ENCODE data around the gene CELF4.
A peak's percentile ranks its signal among the peaks of the same experiment; 100 is the strongest.

CELF4 gene

DNA sequence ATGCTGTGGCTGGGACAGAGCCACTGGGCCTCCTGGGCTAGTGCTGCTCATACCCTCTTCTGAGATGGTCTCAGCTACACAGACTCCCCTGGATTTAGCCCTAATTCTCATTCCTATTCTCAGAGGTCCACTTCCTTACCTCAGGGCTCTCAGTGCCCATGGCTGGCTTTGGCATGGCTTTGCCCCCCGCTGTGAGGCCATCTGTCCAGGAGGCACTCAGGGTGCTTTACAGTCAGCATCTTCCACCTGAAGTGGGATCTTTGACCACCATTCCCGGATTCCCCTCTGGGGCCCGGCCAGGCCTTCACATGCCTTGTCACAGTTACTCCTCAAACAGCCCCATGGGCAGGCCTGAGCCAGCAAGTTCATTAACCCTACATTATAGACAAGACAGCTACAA lies 161.8 kb downstream of the CELF4 start:
- DNase-seq = no peak

DNA sequence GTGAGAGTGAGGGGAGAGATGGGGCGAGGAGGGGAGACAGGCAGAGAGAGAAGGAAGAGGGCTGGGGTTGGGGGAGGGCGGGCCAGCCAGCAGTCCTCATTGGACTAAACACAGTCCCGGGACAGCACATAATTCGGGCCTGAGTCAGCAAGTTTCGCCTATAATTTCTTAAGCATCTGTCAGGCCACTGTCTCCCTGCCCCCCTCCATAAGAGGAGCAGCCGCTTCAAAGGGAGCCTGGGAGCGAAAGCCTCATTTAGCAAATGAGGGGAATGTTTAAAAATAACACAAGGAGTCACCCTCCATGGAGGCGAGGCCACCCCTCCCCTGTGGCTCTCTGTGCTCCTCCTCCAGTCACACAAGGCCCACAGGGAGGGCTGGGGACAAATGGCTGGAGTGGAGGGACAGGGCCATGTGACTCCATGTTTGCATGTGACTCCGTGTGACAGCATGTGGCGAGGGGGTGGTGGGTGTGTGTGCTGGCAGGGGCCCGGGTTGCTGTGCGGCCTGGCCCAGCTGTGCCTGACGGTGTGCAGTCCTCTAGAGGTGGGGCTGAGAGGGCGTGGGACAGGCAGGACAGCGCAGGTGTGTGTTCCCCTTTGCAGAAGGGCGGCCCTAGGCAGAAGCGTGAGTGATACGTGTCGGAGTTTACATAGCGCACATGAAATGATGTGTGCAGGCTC lies 162.4 kb downstream of the CELF4 start:
- peak; percentile 52 for DNase-seq

DNA sequence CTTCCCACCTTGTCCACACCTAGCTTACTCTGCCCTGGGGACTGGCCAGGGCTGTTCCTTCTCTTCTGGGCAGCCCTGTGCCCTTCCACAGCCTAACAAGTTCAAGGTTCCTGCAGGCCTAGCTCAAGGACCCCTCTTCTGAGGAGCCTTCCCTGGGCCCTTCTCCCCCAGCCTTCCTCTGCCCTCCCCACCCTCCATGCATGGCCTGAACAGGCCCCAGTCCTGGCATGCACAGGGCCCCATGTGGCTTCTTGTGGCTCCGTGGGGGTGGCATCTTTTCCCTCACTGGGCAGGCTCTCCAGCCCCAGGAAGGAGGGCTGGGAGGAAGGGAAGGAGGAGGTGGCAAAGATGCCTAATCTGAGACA lies 162.9 kb downstream of the CELF4 start:
- no peak for DNase-seq

DNA sequence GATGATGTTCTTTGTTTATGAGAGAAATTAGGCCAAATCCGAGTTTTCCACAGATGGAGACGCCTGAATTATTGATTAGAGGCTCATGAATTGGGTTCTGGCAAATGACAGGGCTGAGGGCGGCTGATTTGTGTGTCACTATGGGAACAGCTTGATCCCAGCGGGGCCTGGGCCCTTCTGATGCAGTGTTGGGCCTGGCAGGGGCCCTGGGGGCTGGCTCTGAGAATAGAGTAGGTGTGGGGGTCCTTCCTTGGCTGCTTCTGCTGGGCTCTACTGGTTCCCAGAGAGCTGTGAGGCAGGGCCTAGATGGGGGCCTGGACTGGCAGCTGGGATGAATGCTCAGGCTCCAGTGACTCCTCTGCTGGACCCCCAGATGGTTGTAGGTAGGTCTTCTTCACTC lies 164.8 kb downstream of the CELF4 start:
- DNase-seq = no peak

- no peak for DNase-seq
These were observed 167.2 kb downstream of the CELF4 start for GRCh38 chr18:37398248-37398920.

DNA sequence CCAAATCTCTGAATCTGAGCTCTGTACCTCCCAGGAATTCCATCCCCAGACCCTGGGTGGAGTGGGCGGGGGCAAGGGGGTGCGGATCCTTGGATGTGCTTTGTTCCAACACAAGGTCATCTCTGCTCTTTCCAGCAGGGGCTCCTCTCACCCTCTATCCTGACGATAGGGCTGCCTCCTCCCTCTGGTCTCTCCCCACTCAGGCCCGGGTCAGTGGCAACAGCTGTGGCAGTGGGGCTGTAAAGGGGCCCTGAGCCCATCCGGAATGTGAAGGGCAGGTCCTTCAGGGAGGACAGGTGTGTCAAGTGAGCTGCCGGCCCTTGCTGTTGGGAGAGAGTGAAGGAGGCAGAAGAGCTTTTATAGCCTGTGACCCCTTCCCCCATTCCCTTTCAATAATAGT lies 167.8 kb downstream of the CELF4 start:
- peak; percentile 5 for DNase-seq

DNA sequence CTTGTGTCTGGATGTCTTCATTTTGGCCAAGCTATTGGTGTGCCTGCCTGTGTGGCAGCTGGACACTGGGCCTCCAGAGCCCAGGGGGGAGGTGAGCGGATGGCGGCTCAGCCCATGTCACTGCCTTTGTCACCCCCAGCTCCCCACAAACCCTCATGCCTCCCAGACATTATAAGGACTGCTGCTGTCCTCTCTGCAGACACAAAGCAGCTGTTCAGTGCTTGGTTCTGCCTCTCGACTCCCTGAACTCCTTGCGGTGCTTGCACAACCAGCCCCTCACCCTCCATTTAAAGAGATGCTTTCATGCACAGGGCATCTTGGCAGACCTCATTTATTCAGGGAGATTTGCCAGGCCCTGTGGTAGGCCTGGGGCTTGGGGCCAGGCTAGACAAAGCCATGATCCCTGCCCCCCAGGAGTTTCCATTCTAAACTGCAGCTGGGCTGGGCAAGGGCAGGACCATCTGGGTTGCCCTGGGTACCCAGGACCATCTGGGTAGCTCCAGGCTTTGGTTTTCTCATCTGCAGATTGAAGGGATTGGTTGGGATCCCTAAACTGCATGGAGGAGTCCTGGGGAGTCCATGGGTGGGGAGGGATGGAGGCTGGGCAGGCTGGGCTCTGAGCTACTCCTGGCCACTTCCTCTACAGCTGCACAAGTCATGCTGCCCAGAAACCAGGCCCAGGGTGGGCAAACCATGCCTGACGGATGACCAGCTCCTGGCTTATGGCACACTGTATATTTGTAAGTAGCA lies 168.5 kb downstream of the CELF4 start:
- DNase-seq = peak; percentile 5

DNA sequence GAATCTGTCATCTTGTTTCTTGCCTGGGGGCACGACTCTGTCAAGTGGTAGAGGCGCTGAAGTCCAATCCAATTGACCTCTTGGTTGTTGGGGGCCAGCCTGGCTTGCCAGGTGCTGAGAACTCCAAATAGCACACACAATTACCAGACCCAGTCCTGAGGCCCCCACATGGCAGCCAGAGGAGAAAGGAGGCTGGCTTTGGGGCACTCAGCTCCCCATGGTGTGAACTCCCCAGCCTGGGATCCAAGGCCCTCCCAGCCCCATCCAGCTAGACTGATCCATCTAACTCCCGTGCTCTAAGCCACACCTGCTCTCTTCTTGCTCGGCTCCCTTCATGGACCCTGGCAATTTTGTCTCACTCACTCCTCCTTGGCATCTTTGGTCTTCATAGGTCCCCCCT lies 170.0 kb downstream of the CELF4 start:
- no peak for DNase-seq

GRCh38 chr18:37395138-37395537 lies 170.5 kb downstream of the CELF4 start:
- no peak for DNase-seq

GRCh38 chr18:37394610-37394965 lies 171.0 kb downstream of the CELF4 start:
- DNase-seq = no peak

GRCh38 chr18:37393945-37394609 lies 171.5 kb downstream of the CELF4 start:
- peak; percentile 69 for DNase-seq

DNA sequence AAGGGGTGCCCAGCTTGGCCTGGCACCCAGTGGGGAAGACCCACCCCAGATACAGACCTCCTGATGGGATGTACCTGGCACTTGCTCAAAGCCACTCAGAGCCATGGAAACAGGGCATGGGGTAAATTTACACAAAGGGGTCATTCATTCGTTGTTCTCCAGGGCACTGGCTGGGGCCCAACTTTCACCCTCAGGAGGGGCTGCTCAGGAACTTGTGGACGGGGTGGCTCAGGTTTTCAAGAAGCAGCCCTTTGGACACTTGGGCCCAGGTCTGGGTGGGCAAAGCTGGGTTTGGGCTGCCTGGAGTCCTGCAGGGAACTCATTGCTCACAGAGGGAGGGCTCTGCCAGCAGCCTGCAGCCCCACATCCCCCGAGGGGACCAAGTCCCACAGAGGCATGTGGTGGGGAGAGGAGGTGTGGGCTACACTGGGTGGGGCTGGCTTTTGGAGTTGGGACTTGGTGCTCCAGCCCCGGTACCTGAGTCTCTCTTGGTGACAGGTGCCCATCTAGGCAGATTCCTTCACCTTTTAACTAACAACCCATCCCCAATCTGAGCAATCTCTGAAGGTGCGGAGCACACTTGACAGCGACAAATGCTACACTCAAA lies 172.3 kb downstream of the CELF4 start:
- no peak for DNase-seq

GRCh38 chr18:37392648-37393047 lies 172.9 kb downstream of the CELF4 start:
- DNase-seq = no peak

- DNase-seq = no peak
These were observed 173.7 kb downstream of the CELF4 start for GRCh38 chr18:37391698-37392548.

DNA sequence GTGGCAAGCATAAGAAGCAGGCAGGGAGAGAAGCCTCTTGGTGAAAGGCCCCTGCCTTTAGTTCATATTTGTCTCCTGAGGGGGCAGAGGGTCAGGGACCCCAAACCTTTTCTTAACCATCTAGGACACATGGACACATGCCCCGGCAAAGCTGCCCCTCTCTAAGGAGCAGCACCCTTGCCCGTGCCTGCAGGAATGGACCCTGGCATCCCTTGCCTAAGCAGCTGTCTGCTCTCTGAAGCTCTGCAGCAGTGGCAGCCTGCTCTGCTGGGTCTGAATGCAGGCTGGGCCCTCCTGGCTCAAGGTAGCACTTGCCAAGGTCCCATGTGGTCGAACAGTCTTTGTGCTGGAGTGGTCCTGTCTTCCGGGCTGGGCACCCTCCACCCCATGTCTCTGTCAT lies 174.4 kb downstream of the CELF4 start:
- DNase-seq = no peak

- no peak for DNase-seq
These were observed 174.9 kb downstream of the CELF4 start for GRCh38 chr18:37390687-37391086.

- DNase-seq = no peak
These were observed 175.8 kb downstream of the CELF4 start for GRCh38 chr18:37389684-37390368.

DNA sequence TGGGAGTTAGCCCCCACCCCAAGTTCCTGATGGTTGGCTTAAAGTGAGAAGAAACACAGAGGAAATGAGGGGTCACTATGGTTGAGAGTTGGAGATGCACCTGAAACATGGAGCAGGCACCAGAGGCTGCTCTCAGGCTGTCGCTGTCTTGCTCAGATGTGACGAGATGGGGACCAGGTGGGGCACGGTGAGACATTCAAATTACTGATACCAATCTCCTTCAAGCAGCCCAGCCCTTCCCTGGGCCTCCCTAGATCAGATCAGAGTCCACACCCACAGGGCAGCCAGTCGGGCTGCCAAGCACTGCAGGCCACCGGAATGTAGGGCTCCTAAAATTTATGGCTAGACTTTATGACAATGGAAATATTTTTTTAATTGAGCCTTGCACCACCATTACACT lies 176.6 kb downstream of the CELF4 start:
- no peak for DNase-seq

DNA sequence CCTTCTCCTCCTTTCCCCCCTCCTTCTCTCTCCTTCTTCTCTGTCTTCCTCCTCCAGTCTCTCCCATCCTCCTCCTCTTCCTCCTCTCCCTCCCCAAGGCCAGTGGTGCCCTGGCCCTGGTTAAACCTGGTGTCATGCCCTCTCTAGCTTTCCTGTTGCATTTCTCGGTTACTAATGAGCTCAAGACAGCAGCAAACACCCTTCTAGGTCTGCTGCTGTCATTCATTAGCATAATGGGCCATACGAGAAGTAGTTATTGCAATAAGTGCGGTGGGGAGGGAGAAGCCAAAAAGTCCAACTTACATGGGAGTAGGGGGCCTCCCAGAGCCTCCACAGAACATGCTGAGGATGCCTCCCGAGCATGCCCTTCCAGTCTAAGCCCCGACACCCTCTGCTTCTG lies 177.2 kb downstream of the CELF4 start:
- DNase-seq = no peak

DNA sequence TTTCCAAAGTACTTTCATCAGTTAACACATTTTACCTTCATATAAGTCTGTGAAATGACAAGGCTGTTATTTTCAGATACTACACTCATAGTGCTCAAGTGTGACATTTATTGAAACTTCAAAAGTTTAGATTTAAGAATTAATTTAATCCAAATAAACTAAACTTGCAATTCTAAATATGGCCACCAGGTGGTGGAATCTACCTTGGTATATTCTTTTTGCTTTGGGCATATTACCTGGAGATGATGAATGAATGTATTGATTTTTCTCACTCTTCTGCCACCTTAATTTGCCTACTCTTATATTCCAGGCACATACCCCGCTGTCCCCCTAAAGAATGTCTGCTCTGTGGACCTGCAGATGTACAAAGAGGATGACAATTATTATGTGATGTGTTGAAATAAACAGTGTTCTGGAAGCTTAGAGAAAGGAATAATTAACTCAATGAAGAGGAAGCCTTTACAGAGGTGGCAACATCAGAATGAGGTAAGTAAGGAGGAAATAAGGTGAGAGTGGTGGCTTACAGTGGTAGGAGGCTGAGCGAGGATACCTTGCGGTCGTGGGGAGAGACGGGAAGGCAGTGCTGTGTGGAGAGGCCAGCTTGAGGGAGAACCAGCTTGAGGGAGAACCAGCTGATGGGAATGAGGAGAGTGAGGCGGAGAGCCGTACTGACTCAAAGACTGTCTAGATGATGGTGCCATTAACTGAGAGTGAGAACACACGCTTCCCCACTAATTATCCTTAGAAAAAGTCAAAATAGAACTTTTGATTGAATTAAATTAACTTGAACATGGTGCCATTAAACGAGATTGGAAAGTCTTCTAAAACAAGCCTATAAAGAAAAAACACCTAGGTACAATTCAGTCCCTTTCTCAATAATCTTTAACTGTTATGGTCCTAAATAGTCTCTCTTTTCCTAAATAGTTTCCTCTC lies 179.5 kb downstream of the CELF4 start:
- peak; percentile 27 for DNase-seq

All from DMS79 treated with DMSO at 0.1 percent for 48 hours (cell line).